Measurements from ENCODE around the gene PALD1.

PALD1 gene

DNA sequence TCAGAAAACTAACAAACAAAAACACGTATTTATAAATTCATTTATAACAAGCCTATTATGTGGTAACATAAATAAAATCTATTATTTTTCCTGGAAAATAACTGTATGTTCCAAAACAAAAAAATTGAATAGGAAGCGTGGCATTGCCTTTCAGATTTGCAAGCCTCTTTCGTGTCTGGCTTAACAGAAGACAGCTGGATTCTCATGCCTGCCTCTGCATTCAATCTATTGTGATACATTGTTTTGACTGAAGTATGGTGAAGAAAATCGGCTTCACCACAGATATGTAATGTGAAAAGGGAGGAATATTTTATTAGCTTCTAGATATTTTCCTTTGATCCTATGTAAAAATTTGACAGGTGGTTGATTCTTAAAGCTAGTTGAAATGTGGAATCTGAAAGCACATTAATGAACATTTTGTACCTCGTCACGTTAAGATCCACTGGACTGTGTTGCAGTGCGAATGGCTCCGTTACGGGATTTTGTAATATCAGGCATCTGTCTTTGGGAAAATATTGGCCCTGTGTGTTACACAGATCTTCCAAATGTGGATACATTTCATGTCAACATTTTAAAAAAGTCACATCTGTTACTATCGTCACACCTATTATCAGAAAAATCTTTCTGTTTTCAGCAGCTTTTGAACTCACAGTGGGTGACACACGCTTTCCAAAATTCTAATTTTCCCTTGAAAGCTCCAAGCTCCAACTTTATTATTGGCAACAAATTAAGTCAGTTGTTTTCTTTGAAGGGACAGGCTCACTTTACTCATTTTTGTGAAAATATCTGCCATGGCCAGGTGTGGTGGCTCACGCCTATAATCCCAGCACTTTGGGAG is 26.2 kb downstream of the PALD1 start:
- DNase-seq = no peak

DNA sequence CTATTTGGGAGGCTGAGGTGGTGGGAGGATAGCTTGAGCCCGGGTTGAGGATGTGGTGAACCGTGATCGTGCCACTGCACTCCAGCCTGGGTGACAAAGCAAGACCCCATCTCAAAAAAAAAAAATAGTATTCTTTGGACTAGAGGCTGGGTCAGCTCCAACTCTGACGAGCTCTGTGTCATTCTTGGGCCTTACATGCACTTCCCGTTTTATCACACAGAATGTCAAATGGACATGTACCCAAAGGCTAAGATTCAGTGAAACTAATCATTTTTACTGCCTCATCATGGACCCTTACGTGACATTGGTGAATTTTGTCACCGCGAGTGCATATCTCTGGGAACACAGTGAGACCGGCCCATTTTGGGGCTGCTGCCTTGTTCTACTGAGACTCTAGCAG is 27.3 kb downstream of the PALD1 start:
- no peak for DNase-seq

DNA sequence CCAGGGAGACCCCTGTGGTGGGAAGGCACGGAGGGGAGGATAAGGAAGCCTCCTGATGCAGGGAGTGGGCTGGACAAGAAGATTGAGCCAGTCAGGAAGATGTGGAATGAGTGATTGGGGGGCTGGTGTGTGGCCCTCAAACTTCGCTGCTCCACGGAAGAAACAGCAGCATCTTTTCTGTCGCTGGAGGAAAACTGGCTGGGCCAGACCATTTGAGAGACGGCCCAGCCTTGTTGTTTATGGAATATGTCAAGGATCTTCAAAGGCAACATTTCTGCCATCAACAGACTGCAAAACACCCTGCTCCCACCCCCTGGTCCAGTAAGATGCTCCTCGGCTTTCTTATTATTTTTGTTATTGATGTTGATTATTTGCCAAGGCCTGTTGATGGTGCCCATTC is 29.4 kb downstream of the PALD1 start:
- no peak for DNase-seq

DNA sequence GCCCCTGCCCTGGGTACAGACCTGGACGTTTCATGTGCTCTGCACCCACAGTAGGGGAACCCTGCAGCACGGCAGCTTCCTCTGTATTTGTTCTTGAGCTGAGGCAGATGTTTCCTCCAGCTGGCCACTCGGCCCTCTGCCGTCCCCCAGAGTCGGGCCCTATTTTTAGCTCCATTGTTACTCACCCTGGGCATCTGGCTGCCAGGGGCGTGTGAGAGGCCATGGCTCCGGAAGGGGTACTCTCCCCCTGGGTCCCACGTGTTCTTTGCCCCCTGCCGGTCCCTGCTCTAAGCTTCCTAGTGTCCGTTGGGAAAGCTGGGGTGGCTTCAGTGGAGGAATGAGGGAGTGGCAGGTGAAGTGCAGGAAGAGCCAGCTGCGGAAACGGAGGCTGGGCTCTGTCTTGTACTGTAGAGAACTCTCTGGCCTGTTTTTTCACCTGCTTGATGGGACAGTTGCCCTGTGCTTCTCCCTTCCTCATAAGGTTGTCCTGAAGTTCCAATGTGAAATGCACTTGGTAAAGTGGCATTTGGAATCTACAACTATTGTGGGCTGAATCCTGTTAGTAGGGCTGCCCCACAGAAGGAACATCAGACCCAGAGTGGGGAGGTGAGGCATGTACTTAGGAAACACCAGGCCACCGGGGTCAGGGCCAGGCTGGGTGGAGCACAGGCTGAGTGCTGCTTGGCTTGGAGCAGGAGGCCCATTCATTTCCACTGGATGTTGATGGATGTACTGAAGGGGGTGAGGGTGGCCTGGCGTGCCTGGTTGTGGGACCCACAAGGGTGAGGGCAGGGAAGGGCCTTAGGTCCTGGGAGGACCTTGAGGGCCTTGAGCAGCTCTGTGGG is 30.6 kb downstream of the PALD1 start:
- peak in 24 of 51 donors; percentile 15 to 56 (median 30) for DNase-seq

DNA sequence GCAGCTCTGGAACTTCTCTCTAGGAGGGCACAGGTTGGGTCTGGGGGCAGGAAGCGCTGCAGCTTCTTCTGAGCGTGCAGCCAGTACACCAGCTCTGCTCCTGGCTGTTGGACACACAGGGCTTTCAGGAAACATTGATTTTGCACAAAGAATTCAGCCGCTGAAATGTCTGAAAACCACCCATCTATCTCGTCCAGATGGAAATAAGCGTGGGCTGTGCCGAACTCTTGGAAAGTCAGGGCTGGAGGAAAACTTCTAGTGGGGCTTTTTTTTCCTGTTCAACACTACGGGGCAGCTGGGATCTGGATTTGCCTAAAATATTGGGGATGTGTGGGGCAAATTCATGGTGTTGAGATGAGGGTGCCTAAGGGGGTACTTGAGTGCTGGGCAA is 31.2 kb downstream of the PALD1 start:
- DNase-seq = no peak

DNA sequence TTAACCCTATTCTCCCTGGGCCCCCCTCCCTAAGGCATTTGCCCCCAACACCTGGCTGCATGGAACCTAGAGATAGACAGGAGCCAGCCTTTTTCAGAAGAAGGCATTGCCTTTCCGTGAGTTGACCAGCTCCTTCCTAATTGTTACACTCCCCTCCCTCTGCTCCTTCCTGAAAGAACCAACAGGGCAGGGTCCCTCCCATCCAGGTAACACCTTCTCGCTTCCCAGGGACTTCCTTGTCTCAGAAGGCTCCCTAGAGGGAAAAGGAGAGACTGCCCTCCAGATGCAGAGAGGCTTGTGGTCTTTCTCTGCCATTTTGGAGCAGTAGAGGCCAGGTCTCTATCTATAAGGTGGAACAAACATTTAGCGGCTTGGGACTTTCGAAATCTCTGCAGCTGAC is 31.9 kb downstream of the PALD1 start:
- DNase-seq = no peak

DNA sequence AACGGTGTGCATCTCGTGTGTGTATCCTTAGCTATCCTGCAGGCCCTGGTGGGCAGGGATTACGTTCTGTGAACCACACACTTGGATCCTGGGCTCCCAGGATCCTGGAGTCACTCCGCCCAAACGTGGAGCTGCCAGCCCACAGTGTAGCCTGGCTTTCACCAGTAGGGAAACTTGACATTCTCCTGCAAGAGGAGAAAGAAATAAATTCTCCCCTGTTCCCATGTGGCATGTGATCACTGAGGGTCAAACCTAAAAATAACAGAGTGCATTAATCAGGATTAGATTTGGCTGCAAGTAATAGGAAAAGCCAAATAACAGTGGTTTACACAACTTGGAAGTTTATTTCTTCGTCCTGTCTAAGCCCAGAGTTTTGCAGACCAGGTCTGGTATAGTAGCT is 32.3 kb downstream of the PALD1 start:
- no peak for DNase-seq

DNA sequence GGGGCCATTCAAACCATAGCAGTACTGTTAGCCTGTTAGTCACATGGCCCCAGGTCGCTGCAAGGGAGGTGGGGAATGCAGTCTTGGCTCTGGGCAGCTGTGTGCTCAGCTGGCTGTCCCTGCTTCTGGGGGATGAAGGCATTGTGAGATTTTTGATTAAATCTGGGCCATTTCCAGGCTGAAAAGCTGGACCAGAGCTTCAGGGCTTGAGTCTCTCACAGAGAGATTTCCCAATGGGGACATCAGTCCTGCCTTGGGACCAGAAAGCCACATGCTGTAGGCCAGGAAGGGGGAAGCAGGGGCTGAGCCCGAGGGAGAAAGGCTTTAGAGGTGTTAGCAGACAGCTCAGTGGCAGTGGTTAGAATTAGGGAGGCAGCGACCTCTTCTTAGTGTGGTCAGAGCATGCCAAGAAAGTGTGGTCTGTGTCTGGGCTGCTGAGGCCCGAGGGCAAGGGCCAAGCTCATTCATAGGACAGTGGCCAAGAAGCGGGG is 33.6 kb downstream of the PALD1 start:
- peak in 2 of 51 donors; percentile 25 to 30 for DNase-seq

DNA sequence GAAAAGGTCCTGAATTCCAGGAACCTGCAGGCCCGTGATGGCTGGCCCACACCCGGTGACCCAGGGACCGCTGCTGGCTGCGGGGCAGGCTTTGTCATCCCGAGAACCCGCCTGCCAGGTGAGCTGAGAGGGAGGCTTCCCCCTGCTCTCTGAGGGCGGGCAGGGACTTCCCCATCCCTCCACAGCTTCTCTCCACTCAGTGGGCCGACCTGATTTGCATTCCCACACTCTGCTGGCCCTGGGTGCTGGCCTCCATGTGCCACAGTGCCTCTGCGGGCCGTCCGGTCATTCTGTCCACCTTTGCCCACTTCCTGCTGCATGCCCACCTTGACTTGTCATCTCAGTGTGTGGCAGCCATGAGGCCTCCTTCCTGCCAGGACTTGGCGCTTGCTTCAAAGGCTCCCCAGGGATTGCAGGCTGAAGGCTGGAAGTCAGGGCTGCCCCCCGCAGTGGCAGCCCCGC is 35.3 kb downstream of the PALD1 start:
- DNase-seq = no peak

DNA sequence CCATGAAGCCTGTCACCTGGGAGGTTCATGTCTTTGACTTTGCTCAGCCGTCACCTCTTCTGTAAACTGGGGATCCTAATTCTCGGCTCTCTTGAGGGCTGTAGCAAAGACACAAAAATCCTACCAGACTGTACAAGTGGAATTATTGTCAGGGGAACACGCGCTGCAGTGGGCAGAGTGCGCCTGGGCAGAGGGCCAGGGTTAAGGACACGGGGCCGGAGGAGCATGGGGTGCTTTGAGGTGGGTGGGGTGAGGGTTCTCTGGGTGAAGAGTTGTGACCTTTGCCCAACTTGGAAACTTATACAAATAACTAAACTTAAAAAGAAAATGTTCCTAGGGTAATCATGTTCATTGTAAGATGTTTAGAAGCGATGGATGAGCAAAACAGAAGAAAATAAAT is 36.0 kb downstream of the PALD1 start:
- peak in 2 of 51 donors; percentile 14 to 18 for DNase-seq

DNA sequence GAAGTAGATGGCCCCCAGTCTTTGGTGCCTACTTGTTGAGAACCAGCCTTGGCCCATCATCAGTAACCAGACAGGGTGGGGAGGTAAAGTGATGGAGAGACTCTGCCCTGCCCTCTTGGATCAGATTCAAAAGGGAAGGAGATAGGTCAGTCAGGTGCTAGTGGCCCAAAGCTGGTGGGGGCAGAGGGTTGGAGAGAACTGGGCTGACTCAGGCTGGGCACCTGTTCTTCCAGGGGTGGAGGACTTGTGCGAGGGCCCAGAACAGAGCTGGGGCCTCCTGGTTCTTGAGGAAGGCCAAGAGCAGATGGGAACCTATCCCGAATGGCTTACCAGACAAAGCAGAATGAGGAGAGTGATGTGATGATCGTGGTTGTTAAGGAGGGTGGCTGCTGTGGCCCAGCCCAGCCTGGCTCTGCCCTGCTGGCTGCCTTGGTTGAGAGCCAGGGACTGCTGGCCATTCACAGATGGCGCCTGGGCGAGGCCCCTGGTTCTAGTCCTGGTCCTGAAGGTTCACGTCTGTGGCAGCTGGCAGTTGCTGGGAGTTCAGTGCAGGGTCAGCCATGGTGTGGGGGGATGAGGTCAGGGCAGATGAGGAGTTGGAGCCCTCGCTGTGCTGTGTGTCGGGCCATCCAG is 36.6 kb downstream of the PALD1 start:
- DNase-seq = no peak

DNA sequence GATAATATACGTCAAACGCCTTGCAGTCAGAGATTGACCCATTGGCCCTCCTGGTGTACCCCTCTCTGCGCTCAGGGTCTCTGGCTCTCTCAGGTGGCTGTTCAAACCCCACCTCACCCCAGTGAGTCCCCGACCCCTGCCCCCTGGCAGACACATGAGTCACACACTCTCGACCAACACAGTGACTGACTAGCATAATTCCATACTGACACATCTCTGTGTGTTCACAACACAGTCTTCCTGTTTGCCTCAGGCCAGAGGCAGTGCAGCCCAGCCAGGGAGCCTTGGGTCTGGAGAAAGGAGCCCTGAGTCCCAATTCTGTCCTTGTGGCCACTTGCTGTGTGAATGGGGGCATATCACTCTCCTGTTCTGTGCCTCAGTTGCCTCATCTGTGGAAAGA is 40.1 kb downstream of the PALD1 start:
- no peak for DNase-seq

DNA sequence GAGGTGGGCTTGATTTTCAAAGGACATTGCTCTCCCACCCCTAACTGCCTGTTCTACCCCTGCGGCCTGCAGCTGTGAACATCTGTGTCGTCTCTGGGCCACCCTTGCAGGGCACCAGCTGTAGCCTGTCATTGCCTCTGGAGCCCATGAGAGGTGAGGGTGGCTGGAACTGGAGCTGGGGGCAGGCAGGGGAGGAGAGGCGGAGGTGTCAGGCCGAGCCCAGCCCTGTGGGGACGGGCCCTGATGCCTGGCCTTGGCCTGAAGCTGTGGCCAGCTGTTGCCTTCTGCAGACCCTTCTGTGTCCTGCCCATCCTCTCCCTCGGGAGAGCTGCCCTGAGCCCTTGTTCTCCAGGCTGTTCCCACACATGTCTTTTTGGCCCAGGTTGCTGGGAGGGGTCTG is 44.5 kb downstream of the PALD1 start:
- DNase-seq = no peak

DNA sequence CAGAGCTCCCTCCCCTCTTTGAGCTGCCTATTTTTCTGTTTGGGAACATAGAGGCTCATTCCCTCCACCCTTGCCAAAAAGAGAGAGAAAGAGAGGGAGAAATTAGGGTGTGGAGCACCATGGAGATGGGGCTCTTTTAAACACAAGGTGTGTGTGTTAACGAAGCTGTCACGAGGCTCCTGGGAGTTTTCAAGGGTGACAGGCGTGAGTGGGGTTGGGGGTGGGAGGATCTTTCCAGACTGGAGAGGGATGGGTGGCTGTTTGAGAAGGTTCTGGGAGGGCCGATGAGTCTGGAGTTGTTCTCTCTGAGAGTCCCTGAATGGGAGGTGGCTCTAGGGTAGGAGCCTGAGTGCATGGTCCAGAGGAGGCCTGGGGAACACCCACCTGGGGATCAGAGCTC is 45.0 kb downstream of the PALD1 start:
- DNase-seq = peak in 2 of 51 donors; percentile 13 to 44

DNA sequence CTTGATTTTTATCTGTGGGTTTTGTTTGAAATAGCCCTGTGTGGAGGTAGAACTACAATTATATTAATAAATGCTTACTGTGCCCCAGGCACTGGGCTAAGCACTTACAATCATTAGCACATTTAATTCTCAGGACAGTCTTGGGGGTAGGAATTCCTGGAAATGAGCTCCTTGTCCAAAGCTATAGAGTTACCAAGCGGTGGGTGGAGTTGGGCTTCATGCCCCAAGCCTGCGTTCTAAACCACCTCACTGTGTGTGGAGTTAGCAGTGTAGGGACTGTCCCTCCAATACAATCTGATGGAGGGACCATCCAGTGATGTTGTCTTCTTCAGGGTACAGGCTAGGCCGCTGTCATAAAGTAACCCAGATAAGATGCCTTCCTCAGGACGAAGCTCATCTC is 49.7 kb downstream of the PALD1 start:
- DNase-seq = no peak

DNA sequence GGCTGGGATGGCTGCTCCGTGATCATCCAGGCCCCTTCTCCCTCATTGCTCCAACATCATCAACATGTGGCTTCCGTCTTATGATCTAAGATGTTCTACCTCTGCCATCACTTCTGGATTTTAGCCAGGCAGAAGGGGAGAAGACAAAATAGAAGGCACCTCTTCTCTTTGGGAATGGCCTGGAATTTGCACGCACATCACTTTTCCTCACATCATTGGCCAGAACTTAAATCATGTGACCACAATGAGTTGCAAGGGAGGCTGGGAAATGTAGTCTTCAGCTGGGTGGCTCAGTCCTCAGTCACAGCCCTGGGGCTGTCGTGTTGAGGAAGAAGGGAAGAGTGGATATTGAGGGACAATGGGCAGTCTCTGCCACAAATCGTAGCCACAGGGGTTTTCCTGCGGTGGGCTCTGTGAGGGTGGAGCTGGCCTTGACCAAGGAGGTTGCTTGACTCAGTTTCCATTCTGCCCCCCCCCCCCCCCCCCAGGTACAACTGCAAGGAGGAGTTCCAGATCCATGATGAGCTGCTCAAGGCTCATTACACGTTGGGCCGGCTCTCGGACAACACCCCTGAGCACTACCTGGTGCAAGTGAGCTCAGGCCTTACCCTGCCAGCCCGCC is 50.3 kb downstream of the PALD1 start:
- peak in 10 of 51 donors; percentile 3 to 45 (median 13) for DNase-seq

DNA sequence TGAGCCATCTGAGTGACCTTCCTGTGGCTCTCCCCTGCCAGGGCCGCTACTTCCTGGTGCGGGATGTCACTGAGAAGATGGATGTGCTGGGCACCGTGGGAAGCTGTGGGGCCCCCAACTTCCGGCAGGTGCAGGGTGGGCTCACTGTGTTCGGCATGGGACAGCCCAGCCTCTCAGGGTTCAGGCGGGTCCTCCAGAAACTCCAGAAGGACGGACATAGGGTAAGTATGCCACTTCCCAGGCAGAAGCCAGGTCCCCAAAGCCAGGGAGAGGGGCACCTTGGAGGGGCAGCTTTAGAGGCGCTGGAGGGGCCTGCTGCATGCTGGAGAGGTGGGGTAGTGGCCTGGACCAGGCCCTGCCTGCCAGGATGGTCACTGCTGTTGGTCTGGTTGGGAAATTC is 51.3 kb downstream of the PALD1 start:
- DNase-seq = no peak

DNA sequence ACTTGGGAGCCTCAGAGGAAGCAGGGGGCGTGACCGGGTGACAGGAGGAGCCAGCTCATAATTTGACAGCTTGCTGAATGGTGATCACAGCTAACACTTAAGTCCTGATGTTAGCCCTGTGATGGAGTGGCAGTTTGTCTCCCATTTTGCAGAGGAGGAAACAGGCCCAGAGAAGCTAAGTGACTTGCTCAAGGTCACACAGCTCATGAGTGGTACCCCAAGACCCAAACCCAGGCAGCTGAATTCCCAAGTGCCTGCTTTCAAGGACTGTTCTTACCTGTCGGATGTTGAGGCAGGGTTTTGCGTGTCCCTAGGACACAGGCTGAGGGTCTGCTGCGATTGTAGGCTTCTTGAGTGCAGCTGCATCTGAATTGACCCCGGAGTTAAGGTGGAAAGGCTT is 51.7 kb downstream of the PALD1 start:
- no peak for DNase-seq

DNA sequence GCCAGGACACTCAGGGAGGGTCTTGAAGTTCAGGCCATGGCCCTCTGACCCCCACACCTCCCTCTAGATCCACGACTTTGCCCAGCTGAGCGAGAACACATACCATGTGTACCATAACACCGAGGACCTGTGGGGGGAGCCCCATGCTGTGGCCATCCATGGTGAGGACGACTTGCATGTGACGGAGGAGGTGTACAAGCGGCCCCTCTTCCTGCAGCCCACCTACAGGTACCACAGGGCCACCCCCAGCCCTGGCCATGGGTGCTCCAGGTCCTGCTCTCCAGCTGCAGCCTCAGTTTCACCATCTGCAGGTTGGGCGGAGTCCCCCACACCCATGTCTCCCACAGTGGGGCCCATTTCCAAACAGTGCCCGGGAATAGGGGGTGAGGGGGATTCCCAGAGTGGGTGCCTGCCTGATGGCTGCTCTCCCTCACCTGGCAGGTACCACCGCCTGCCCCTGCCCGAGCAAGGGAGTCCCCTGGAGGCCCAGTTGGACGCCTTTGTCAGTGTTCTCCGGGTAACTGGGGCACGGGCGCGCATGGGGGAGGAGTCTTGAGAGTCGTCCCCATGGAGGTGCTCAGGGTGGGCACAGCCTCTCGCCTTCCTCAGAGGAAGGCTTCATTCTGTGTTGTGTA is 54.1 kb downstream of the PALD1 start:
- DNase-seq = no peak

DNA sequence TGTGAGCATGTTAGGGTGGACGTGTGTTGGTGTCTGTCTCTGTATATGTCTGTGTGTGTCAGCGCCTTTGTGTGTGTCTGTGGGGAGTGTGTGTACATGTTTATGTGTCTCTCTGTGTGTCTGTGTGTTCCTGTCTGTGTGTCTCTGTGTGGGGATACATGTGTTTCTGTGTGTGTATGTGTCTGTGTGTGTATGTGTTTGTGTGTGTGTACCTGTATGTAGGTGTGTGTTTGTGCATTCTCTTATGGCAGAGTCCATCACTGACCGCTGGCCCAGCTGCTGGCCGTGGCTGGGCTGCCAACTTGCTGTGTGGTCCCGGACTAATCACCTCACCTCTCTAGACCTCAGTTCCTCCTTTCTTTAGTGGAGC is 54.6 kb downstream of the PALD1 start:
- DNase-seq = no peak

DNA sequence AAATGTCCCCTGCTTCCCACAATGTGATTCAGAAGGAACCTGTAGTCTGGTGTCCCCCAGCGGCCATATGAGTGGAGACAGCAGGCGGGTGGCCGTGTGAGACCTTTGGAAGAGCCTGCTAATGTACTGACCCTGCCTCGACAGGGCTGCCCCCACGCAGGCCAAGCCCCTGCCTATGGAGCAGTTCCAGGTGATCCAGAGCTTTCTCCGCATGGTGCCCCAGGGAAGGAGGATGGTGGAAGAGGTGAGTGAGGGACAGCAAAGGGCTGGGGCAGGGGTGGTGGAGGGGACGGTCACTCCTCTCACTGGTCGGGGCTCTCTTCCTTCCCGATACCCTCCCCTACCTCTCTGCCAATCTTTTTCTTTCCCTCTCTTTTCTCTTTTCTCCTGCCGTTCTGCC is 55.7 kb downstream of the PALD1 start:
- no peak for DNase-seq
